ENCODE data around the gene CNTN4.

DNA sequence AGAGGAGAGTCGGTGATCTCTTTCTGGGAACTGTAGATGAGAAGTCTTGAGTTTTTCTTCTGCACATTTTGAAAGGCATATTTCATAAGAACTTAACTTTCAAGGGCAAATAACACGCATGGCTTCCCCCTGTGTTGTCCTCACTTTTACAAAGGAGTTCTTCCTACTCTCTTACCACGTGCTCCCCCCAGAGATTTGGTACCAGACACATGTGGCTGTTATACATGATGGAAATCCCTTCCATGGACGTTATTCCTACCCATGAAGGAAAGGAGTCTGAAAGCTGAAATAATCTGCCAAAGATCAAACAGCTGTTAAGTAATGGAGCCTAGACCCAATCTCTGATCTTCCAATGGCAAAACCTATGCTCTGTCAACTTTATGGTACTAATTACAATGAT is 1007.1 kb downstream of the CNTN4 start:
- TF ChIP-seq, protein P1, sequence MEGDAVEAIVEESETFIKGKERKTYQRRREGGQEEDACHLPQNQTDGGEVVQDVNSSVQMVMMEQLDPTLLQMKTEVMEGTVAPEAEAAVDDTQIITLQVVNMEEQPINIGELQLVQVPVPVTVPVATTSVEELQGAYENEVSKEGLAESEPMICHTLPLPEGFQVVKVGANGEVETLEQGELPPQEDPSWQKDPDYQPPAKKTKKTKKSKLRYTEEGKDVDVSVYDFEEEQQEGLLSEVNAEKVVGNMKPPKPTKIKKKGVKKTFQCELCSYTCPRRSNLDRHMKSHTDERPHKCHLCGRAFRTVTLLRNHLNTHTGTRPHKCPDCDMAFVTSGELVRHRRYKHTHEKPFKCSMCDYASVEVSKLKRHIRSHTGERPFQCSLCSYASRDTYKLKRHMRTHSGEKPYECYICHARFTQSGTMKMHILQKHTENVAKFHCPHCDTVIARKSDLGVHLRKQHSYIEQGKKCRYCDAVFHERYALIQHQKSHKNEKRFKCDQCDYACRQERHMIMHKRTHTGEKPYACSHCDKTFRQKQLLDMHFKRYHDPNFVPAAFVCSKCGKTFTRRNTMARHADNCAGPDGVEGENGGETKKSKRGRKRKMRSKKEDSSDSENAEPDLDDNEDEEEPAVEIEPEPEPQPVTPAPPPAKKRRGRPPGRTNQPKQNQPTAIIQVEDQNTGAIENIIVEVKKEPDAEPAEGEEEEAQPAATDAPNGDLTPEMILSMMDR (IDR thresholded peaks at IDR 0.05; ENCODE audit: control extremely low read depth in 1 of 3, insufficient read depth in 1 of 3, low read depth in 1 of 3, low read length in 3 of 3): no peak
- TF ChIP-seq POLR2AphosphoS5 (IDR thresholded peaks at IDR 0.05; ENCODE audit: low read depth, low read length): no peak
- no peak for TF ChIP-seq POLR2A (IDR thresholded peaks at IDR 0.05; ENCODE audit: control extremely low read depth in 1 of 2, low read depth in 2 of 2, low read length in 2 of 2)
- TF ChIP-seq SP2 (IDR thresholded peaks at IDR 0.05; ENCODE audit: low read length): no peak
- no peak for TF ChIP-seq CHD2 (IDR thresholded peaks at IDR 0.05; ENCODE audit: low read length)
- TF ChIP-seq SRF (IDR thresholded peaks at IDR 0.05; ENCODE audit: low read depth, low read length): no peak
- no peak for TF ChIP-seq TCF12 (IDR thresholded peaks at IDR 0.05; ENCODE audit: low read depth, low read length)
- TF ChIP-seq, protein P2, sequence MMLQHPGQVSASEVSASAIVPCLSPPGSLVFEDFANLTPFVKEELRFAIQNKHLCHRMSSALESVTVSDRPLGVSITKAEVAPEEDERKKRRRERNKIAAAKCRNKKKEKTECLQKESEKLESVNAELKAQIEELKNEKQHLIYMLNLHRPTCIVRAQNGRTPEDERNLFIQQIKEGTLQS (IDR thresholded peaks at IDR 0.05; ENCODE audit: insufficient read depth, low read depth, low read length): no peak
- no peak for TF ChIP-seq EGR1 (IDR thresholded peaks at IDR 0.05; ENCODE audit: borderline replicate concordance, low read depth, low read length)
